ENCODE data around the gene MIA2. TPM values are rescaled to one million over a fixed set of nuclear protein-coding genes. Genes with fewer than 3 reads are reported as not detected.

MIA2 gene
- total and polyA plus RNA-seq, 2 experiments from 2014 or later = 43.9 to 86.0 TPM

DNA sequence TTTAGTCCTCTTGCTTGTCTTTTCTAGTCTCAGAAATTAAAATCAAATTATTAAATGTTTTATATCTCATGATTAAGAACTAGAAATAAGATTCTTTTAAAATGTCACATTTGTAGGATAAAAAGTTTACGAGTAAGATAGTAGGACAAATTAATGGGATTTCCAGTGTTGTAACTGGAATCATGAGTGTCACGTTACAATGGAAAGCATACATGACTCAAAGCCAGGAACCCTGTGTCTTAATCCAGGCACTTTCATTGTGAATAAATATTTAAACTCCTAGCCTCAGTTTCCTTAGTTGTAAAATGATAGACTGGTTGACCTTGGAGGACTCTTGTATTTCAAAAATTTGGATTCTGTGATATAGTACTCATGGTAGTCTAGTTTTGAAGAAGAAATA lies 84.9 kb downstream of the MIA2 start:
- Histone ChIP-seq H3K9me3 (ENCODE audit: low read depth) (no peaks in the 10 kb centered on the region), H2AFZ (no peak overlapping the region), H3K36me3 (replicated peaks; ENCODE audit: insufficient read depth, low read depth) (no peaks in the 10 kb centered on the region), H3K9me2 (replicated peaks; ENCODE audit: insufficient read depth) (no peaks in the 10 kb centered on the region), H3K27ac (no peak overlapping the region), H3K4me3 (no peak overlapping the region), H4K20me1 (ENCODE audit: insufficient read depth, poor library complexity, severe bottlenecking) (no peaks in the 10 kb centered on the region), H3K79me2 (no peaks in the 10 kb centered on the region), H3K4me2 (no peak overlapping the region), H3K4me1 (ENCODE audit: insufficient read depth) (no peaks in the 10 kb centered on the region), H3K27me3 (no peaks in the 10 kb centered on the region)
- TF ChIP-seq EZH2 (IDR thresholded peaks at IDR 0.05; ENCODE audit: borderline replicate concordance) (no peak), EZH2phosphoT487 (IDR thresholded peaks at IDR 0.05; ENCODE audit: low read depth, severe bottlenecking, unreplicated experiment) (no peak)
- TF ChIP-seq, protein P1, sequence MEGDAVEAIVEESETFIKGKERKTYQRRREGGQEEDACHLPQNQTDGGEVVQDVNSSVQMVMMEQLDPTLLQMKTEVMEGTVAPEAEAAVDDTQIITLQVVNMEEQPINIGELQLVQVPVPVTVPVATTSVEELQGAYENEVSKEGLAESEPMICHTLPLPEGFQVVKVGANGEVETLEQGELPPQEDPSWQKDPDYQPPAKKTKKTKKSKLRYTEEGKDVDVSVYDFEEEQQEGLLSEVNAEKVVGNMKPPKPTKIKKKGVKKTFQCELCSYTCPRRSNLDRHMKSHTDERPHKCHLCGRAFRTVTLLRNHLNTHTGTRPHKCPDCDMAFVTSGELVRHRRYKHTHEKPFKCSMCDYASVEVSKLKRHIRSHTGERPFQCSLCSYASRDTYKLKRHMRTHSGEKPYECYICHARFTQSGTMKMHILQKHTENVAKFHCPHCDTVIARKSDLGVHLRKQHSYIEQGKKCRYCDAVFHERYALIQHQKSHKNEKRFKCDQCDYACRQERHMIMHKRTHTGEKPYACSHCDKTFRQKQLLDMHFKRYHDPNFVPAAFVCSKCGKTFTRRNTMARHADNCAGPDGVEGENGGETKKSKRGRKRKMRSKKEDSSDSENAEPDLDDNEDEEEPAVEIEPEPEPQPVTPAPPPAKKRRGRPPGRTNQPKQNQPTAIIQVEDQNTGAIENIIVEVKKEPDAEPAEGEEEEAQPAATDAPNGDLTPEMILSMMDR (IDR thresholded peaks at IDR 0.05; ENCODE audit: poor library complexity) = no peak
- WGBS (ENCODE audit: low lambda C conversion rate, missing lambda C conversion rate) = 80% methylated on average over 2 of the region's 2 CpGs
- DNase-seq (ENCODE audit: low spot score) = no peak

DNA sequence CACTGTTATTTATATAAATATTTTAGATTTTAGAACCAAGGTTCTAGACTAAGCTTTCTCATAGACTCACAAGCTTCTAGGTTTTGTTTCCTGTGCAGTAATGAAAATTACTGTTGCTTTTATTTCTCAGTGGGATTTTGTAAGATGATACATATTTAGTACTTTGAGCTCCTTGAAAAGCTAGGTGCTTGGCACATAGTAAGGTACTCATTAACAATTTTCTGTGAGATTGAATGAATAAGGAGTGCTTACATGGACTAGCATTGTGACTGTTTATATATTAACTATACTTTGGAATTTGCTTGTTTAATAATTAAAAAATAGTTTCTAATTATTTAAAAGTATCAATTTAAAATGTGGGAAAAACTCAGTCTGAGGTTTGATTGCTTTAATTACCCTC lies 85.7 kb downstream of the MIA2 start:
- Histone ChIP-seq H3K79me2 (no peaks in the 10 kb centered on the region), H3K9me3 (ENCODE audit: low read depth) (no peaks in the 10 kb centered on the region), H3K9me2 (replicated peaks; ENCODE audit: insufficient read depth) (no peaks in the 10 kb centered on the region), H3K27me3 (no peaks in the 10 kb centered on the region), H3K4me3 (no peak overlapping the region), H3K27ac (no peak overlapping the region), H2AFZ (no peak overlapping the region), H3K36me3 (replicated peaks; ENCODE audit: insufficient read depth, low read depth) (no peaks in the 10 kb centered on the region), H3K4me2 (no peak overlapping the region), H4K20me1 (ENCODE audit: insufficient read depth, poor library complexity, severe bottlenecking) (no peaks in the 10 kb centered on the region), H3K4me1 (ENCODE audit: insufficient read depth) (no peaks in the 10 kb centered on the region)
- no peak for TF ChIP-seq EZH2 (IDR thresholded peaks at IDR 0.05; ENCODE audit: borderline replicate concordance)
- TF ChIP-seq, protein P1 (IDR thresholded peaks at IDR 0.05; ENCODE audit: poor library complexity) = no peak
- TF ChIP-seq EZH2phosphoT487 (IDR thresholded peaks at IDR 0.05; ENCODE audit: low read depth, severe bottlenecking, unreplicated experiment) = no peak
- DNase-seq (ENCODE audit: low spot score) = no peak

DNA sequence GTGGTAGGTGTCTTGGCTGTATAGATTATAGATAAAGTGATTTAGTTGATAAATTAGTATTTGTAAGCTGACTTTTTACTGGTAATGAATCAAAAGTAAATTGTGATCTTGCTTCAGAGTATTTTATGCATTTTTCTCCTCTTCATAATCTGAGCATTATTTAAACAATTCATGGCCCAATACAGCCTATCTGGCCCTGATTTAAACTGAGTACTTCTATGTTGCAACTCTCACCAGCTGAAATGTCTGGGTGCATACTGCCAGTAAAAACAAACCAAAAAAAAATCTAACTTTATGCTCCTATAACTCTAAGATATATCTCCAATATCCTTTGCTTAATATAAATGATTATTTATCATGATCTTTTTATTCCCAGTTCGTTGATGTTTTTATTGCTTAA lies 86.6 kb downstream of the MIA2 start:
- Histone ChIP-seq H2AFZ (no peak overlapping the region), H3K4me3 (no peak overlapping the region), H3K9me3 (ENCODE audit: low read depth) (no peaks in the 10 kb centered on the region), H3K4me2 (no peak overlapping the region), H4K20me1 (ENCODE audit: insufficient read depth, poor library complexity, severe bottlenecking) (no peaks in the 10 kb centered on the region), H3K9me2 (replicated peaks; ENCODE audit: insufficient read depth) (no peaks in the 10 kb centered on the region), H3K79me2 (no peaks in the 10 kb centered on the region), H3K36me3 (replicated peaks; ENCODE audit: insufficient read depth, low read depth) (no peaks in the 10 kb centered on the region), H3K4me1 (ENCODE audit: insufficient read depth) (no peaks in the 10 kb centered on the region), H3K27me3 (no peaks in the 10 kb centered on the region), H3K27ac (no peak overlapping the region)
- 100% methylated on average over 1 of the region's 1 CpG for WGBS (ENCODE audit: low lambda C conversion rate, missing lambda C conversion rate)
- DNase-seq (ENCODE audit: low spot score) = no peak
- TF ChIP-seq EZH2phosphoT487 (IDR thresholded peaks at IDR 0.05; ENCODE audit: low read depth, severe bottlenecking, unreplicated experiment) (no peak), EZH2 (IDR thresholded peaks at IDR 0.05; ENCODE audit: borderline replicate concordance) (no peak)
- TF ChIP-seq, protein P1 (IDR thresholded peaks at IDR 0.05; ENCODE audit: poor library complexity) = no peak

DNA sequence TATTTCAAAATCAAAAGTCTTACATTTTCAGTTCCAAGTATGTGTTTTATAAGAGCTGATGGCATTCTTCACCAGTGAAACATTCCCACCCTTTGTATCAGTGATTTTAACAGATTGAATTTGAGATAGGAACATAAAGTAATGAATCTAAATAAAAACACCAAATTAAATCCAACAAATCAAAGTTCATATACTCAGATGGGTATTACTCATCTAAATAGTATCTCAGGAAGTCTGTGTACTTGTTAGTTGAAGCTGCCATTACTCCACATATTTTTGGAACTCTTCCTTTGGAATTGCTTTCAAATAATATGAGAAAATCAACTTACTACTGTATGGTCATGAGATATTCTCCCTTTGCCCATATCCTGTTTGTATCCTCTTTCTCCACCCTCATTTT lies 89.1 kb downstream of the MIA2 start:
- Histone ChIP-seq H3K36me3 (replicated peaks; ENCODE audit: insufficient read depth, low read depth) (peaks cover 3% of the 10 kb centered on the region), H3K4me2 (no peak overlapping the region)

More for the DNA sequence above, 89.1 kb downstream of the MIA2 start:
- no peaks in the 10 kb centered on the region for H3K9me2 ChIP-seq (replicated peaks; ENCODE audit: insufficient read depth)
- H3K79me2 ChIP-seq = no peaks in the 10 kb centered on the region
- no peaks in the 10 kb centered on the region for H4K20me1 ChIP-seq (ENCODE audit: insufficient read depth, poor library complexity, severe bottlenecking)
- no peak overlapping the region for H3K27ac ChIP-seq
- H3K9me3 ChIP-seq (ENCODE audit: low read depth) = no peaks in the 10 kb centered on the region
- H3K4me3 ChIP-seq = no peak overlapping the region
- H3K4me1 ChIP-seq (ENCODE audit: insufficient read depth) = no peaks in the 10 kb centered on the region
- H3K27me3 ChIP-seq = no peaks in the 10 kb centered on the region
- no peak for TF ChIP-seq EZH2 (IDR thresholded peaks at IDR 0.05; ENCODE audit: borderline replicate concordance)
- no peak for TF ChIP-seq EZH2phosphoT487 (IDR thresholded peaks at IDR 0.05; ENCODE audit: low read depth, severe bottlenecking, unreplicated experiment)
- TF ChIP-seq, protein P1 (IDR thresholded peaks at IDR 0.05; ENCODE audit: poor library complexity) = no peak
- no peak for DNase-seq (ENCODE audit: low spot score)
- no peak overlapping the region for H2AFZ ChIP-seq

Data from hepatocyte (in vitro differentiated cells).